MM.1S (cell line): ENCODE data around the gene BTN2A1.

Experiments
- CTCF ChIP-seq: fragments of 300-600 bp; sonication (generic); IDR thresholded peaks from 2 replicates; pipeline ENCODE4 v1.5.1; 2016; ENCODE audit warnings: antibody characterized with exemption, low read length, mixed read lengths
- EZH2phosphoT487 ChIP-seq: fragments of 300-600 bp; sonication (generic); IDR thresholded peaks from 2 replicates; pipeline ENCODE4 v1.6.1; 2018; ENCODE audit warnings: antibody characterized with exemption, low read length

DNA sequence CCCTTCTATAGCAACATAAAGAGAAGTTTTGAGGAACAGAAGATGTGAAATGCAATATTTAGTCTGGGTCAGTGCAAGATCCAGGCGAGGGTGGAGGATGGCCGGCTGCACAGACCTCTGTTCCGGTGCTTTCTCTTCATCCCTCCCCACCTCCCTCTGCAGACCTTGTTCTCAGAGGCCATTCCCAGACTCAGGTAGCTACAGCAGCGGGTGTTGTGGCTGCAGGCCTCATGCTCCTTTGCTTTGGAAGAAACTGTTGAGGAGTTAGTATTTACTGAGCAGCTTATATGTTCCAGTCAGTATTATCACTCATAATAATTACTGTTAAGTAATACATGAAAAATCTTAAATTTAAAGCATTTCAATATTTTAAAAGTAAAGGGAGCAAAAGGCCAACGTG lies 15.8 kb upstream of the BTN2A1 start:
- TF ChIP-seq CTCF (no peak), EZH2phosphoT487 (no peak)
